Activated T-cell treated with anti-CD3 and anti-CD28 coated beads for 4 hours (primary cell): ENCODE results near the gene MDP1.

Experiments used
- DNase-seq: peaks from one replicate; pipeline ENCODE4 v3.0.0-alpha.2; 2020

The MDP1 gene

DNA sequence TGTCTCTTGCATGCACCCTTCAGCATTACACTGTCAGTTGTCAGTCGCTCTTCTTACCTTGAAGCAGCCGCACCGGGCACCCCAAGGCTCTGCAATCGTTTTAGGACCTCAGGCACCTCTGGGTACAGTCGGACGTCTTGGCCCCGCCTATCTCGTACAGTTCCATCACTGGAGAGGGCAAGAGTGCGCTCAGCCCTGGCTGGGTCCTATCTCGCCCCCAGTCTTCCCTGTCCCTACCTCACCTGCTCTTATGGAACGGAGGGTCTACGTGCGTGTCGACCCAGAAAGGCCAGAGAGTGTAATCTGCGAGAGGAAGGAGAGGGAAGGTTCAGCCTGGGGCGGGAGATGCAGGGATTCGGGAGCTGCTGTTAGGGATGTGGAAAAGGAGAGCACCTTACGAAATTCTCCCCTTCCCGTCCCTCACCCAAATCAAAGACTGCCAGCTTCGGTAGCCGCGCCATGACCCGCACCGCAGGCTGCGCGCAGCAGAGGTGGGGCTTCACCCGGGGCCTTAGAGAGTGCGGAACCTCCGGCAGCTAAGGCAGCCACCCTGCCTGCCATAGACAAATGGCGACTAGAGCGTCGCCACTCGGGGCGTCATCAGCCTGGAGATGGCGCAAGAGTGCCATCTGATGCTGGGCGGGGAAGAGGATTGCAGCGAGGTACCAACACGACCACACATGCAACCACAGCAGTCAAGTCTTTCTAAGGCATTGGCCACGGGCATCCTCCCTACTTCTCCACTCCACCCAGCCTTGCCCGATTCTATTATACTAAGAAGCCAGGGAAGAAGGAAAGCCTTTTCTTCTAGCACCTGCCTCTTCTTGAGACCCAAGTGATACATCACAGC is at the start of gene MDP1:
Gene MDP1 (minus strand): TSS at position 572 of the 850 bp plus-strand sequence. CDS start 111 bp downstream, at position 461.
- peak; percentile 74 for DNase-seq

DNA sequence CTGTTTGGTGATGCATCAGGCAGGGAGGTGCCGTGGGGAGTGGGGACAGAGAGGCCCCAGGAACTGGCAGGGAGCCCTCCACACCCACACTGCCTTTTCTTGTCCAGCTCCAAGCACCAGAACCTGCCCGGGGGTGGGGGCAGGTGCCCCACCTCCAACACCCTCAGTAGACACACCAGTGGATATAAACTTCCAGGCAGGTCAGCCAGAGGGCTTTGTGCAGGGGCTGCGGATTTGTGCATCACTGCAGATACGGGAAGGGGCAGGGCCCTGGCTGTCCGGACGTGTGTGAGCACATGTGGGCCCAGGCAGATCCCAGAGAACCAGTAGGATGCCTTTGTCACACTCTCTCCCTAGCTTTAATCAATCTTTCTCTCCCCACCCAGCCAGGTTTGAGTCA is 48.4 kb upstream of the MDP1 start:
- DNase-seq, result no peak

DNA sequence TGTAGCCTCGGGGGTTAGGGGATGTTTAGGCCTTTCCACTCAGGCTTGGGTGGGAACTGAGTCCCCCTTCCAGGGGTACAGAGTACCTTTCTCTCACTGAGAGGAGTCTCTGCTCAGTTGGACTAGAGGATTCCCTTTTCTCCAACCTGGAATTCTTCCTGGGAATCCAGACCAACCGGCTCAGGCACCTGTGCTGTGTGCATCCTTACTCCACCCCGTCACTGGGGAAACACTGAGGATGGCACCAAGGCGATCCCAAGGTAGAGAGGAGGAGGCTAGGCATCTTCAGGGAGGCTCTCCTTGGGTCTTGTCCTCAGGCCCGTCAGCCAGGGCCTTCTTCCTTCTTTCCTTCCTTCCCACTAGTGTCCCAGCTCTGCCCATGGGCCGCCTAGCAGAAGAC is 48.0 kb upstream of the MDP1 start:
- DNase-seq, result no peak

DNA sequence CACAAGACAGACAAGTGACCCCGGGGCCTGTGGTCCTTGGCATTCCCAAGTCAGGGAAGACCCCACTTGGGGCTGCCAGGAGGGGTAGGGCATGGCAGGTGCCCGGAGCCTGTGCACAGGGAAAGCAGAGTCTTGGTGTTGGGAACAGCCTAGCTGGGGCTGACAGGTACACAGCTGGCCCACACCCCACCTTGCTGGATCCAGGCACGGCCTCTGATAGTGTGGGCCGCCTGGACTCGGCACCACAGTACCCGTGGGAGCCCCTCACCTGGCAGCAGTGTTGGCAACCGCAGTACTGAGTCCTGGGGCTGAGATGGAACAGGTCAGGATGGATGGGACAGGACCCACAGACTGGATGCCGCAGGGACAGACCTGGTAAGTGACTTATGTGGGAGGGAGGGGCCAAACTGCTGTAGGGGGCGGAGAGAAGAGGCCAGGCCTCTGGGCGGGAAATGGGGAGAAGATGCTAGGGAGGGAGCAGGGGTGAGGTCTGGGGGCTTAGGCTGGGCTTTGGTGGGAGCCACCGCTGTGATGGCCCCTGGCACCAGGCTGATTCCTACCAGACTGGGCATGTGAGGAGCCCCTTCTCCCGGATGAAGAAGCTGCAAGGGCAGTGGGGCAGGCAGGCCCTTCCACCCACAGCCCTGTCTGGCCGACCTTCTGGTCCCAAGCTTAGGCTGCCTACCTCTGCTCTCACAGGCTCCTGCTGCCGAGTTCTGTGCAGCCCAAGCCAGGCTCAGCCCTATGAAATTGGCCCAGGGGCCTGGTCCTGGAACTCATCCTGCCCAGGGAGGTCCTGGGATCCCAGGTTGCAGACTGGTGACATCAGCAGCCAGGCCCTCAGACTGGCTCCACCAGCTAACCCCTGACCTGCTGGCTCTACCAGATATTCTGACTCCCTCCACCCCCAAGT is 47.2 kb upstream of the MDP1 start, which contains the start of gene TGM1:
Gene TGM1 (minus strand): TSS at position 357 of the 913 bp plus-strand sequence. CDS start 825 bp downstream, outside the sequence.
- DNase-seq, result no peak

DNA sequence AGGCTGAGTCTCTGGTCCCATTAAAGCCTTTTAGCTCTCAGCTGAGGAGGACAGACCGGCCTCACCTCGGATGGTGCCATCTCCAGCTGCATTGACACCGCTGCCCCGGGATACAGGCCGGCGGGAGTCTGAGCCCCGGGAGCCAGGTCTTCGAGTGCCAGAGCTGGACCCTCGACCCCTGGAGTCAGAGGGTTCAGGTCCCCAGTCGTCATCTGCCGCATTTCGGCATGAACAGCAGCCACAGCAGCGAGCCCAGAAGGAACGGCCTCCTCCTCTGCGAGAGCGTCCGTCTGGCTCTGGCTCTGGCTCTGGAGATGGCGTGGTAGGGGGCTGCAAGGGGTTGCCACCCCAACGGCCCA is 46.1 kb upstream of the MDP1 start:
- DNase-seq, result no peak

DNA sequence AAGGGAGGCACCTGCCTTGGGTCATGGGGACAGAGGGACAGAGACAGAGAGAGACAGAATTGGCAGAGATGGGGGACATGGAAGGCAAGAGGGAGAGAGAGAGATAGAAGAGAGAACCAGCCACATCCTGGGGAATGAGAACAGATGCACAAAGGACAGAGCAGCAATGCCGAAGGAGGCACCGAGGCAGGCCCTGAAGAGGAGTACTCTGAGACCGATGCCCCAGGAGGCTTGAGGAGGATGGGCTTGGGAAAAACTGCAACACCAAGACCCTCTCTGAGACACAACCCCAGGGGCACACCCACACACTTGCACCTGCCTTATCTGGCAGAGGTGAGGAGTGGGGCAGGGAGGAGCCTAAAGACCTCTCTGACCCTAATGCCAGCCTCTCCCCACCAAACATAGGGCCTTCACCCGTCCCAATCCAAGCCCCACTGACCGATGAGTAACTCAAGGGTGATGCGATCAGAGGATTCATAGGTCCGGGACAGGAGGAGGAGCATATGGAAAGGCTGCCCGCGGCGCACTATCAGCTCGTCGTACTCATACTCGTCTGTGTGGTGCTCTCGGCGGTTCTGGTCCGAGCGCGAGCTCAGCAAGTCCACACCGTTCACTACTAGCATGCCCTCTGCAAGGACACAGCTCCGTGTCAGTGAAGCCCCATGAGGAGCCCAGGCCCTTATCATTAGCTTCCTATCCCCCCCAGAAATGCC is 45.5 kb upstream of the MDP1 start:
- no peak for DNase-seq

DNA sequence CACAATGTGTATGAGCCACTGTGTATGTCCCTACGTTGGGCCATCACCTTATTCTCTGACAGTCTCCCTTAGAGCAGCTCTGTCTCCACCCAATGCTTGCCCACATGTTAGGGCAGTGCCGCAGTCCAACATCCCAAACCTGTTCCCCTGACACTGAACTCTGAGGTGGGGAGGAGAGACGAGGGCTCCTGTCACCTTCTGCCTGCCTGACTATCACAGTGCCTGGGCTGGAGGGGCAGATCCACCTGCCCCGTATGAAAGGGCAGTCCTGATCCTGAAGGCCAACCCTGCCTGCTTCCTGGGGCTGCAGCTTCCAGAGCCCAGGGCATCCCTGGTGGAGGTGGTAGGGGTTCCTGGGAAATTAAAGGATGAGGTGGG is 44.9 kb upstream of the MDP1 start:
- no peak for DNase-seq

DNA sequence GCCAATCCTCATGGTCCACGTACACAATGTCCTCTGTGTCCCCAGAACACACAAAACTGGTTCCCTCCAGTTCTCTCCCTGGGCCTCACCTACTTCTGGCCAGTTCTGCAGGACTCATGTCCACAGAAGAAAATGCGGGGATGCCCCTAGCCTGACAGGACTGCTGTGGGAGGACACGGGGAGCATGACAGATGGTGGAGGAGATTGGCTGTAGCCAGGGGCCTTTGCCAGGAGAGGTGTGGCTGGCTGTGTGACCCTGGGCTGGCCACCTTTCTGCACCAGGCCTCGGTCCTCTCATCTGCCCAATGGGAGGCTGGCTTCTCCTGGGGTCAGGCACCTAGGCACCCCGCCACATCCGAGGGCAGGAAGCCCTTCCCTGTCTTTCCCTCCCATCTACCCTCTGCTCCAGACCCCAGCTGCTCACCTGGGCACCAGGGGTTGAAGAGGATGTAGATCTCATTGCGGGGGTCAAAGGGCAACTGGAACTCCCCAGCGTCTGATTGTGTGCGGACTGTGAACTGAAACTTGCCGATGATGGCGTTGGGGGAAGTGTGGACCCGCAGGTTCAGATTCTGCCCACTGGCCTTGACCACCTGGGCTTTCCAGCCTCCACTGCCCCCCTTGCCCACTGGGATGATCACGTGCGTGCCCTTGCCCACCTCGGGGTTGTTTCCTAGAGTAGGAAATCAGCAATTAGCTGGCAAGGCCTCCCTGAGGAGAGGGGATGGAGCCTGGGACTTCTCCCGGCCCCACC is 44.3 kb upstream of the MDP1 start:
- DNase-seq, result no peak

DNA sequence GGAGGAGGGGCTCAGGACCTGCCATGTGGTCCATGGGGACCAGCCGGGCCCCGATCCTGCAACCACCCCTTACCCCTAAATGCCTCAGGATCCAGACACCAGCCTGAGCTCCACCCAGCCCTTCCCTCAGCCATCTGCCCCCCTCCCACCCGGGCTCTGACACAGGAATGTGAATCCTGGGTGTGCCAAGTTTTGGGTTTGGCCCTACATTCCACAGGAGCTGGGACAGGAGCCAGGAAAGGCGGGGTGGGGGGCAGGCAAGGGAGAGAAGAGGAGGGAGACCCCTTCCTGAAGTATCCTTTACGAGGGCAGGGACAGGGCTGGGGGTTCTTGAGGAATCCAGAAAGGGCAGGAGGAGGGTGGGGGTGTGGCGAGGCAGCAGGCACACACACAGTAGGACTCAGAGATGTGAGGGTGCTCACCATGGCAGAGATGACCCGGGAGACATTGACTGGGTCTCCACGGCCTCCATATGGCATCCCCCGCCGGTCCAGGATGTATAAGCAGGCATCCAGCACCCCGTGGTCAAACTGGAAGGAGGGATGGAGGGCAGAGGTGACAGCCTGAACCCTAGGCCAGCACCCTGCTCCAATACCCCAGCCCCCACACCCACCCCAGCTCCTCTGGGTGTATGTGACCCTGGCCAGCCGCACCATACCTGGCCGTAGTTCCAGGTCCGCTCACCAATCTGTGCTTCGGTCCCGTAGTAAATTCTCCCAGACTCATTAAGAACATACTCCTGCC is 43.6 kb upstream of the MDP1 start:
- no peak for DNase-seq

DNA sequence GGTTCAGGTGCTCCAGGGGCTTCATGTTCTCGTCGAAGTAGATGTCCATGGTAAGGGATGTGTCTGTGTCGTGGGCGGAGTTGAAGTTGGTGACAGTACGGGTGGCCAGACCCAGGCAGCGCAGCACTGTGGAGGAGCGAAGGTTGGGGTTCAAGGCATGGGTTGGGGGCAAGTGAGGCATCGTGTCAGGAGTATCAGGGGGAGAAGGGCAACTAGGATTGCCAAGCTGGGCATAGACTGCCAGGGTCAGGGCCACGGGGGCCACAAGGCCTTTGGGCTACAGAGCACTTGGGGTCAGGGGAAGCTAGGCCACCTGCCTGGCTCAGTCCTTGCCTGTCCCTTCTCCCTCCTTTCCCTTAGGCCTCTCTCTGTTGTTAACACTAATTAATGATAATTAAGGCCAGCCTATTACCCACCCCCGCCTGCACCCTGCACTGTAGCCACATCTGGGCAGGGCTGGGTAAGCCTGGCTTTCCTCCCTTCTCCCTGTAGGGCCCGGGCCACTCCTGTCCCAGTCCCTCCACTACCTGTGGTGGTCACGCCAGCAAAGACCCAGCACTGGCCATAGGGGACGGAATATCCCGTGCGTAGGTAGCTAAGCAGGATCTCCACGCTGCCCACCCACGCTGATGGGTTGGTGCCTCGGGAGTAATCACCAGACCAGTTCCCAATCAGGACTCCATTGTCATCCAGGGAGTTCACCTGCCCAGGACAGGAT is 42.8 kb upstream of the MDP1 start:
- DNase-seq, result no peak

DNA sequence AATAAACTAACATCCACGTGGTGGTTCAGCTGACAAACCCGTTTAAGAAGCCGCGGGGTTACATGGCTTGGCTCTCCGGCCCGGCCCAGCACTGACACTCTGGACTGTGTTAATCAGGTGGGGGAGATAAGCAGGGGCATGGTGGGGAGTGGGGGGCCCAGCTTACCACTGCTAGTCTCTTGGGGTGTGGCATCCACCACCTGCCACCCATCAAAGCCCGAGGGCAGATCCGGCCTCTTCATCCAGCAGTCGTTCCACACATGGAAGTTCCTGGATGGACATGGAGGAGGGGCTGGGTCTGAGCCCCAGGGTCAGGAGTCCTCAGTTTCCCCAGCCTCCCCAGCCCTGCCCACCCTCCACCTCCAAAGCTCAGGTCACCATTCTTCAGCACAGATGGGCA is 42.3 kb upstream of the MDP1 start:
- DNase-seq, result no peak

DNA sequence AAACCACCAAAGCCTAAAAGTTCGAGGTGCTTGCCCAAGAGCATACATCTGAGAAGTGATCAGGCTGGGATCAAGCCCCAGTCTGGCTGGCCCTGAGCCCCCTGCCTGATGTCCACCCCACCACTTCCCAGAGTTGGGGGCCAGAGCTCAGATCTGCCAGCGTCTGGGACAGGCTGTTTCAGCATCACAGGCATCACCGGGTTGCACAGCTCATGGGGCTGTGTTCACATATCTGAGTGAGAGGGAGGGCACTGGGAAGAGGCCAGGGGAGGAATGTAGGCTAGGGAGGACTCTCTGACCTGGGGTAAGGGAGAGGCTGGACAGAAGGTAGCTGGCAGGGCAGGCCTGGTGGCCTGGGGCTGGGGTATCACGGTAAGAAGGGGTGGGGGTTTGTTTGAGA is 41.1 kb upstream of the MDP1 start:
- no peak for DNase-seq

DNA sequence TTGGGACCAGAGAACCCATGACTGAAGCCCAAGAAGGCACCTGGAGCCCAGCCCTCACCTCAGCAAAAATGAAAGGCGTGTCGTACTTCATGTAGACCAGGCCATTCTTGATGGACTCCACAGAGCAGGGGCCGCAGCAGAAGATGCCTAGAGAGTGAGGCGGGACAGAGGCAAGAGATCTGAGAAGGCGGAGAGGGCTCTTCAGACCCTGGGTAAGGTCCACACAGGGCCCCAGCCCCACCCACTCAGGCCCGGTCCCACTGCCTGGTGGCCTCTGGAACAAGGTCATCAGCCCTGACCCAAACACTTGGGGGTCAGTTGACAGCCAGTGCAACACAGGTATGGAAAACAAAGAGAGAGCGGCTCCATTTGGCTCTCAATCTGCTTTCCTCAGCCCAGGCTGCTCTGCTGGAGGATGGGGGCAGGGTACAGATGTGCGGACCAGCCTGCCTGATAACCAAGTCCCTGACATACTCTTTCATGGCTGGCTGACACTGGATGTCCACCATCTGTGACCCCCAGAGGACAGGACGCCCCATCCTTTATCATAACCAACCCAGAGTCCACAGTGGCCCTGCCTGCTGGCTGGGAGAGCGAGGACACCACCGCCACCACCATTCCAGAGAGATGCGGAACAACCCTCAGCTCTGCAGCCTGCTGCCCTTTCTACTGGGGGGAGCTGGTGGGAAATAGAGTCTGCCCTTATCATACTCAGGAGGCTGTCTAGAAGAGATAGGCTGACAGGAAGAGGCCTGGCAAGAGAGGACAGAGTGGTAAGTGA is 40.3 kb upstream of the MDP1 start:
- no peak for DNase-seq

DNA sequence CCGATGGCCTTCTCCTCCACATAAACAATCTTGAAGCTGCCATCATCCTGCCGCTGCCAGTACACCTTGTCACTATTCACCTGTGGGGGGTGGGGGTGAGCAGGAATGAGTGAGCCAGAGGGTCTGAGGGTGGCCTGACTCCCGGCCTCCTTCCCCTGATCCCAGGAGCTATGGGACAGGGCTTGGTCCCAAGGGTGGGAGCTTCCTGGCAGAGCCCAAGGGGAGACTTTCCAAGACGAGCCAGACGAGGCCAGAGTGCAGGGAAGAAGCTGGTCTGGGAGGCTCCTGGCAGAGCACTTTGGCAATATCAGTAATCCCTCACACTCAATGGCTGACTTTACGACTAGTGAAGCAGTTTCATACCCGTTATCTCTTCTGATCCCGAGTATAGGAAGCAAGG is 39.6 kb upstream of the MDP1 start:
- DNase-seq, result no peak

DNA sequence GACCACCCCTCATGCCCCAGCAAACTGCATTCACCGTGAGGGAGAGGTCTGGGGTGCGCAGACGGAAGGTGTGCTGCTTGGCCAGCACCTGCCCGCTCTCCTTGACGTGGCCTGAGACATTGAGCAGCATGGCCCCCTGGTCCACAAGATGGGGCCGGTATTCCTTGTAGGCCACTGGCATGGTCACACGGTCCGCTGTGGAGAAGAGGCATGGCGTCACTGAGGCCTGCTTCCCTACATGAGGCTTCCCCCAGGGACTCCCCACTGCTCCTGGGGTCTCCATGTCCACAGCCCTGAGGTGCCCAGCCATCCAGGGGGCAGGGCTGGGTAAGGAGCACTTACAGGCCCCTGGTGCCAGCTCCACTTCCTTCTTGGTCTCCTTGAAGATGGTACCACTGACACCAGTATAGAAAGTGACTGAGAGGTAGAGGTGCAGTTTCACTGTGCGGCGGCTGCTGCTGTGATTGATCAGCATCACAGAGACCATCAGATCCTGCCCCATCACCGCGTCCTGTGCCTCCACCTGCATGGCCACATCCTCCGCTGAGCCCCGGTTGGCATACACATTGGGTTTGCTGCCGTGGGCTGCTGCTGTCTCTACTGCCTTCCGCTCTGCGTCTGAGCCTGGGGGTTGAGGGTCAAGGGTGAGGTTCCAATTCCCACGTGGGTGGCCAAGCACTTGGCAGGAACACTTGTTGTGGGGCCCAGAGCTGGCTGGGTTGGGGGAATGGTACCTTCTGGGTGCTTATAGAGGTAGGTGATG is 38.9 kb upstream of the MDP1 start:
- DNase-seq, result no peak

DNA sequence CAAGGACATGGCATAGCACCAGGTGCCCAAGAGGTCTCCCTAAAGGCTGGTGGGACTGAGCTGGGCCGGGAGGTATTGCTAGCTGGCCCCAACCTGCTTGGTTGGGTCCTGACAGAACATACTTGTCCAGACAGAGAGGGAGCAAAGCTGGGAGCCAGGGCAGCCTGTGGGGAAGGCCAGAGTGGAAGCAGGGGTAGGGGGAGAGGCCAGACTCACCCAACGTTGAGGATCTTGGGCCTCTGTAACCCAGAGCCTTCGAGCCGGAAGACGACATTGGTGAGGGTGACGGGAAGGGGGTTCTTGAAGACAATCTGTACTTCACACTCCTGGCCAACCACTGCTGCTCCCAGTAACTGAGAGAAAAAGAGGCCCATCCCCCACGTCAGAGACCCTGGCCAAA is 38.1 kb upstream of the MDP1 start:
- DNase-seq, result no peak

DNA sequence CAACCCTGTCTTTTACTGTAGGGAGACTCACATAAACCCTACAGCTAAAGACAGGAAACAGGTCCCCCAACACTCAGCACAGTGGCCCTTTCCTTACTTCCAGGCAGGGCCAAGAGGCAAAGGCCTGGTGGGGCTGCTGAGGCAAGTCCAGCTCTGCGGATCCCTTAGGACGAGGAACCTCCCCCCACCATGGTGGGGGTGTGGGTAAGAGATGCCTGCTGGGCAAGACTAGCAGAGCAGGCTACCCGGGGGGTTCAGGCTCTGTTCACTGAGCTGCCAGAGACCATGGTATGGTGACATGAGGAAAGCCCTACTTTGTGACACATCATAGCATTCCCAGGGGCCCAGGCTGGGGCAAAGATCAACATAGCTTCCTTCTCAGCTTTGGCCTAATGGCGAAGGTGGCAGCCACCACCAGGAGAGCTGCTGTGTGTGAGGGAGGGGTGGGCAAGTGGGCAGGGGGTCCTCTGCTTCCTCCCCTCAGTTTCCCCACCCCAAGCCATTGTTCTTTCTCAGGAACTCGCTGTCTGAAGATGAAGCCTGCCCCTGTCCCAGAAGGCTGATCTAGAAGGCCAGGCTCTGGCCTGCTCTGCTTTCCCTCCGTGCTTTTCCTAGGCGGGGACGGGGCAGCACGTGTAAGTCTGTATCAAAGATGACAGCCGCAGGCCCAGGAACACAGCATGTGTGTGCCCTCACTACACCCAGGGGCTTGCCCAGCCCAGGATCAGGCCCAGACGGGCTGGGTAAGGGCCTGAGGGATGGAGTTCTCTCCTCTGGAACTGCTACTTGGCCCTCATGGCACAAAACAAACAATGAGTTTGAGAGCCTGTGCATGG is 36.6 kb upstream of the MDP1 start:
- DNase-seq, result no peak

DNA sequence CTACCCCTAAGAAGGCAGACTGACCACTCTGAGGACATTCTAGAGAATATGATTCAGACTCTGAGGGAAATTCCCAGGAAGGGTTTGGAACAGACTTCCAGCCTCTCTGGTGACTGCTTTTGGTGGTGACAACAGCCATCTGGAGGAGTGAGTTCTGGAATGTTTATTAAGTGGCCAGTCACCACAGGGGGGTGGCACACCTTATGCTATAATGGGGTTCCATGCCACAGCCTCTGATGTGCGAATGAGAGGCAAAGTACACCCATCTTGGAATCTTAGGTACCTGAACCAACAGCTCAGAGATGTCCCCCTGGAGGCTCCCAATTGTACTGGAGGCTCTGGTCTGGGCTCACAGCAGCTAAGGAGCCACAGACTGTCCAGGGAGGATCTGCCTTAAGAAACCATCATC is 36.0 kb upstream of the MDP1 start:
- DNase-seq, result no peak

DNA sequence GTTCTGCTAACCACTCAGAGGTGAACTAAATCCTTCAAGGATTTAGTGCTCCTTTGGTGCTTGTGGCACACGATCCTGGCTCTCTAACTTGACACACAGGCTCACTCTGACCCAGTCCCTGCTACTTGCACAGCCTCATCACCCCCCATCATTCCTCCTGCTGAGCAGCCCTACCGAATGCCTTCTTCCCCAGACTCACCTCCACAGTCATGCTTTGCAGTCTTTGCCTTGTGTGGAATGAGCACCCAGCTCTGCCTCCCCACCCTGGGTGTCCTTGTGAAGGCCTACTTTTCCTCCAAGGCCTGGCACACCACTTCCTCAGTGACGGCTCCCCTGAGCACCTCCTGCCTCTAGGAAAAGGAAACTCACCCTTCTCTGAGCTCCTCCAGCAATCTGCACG is 34.5 kb upstream of the MDP1 start:
- DNase-seq, result no peak
